ENCODE measurements around the gene GEMIN7.

DNA sequence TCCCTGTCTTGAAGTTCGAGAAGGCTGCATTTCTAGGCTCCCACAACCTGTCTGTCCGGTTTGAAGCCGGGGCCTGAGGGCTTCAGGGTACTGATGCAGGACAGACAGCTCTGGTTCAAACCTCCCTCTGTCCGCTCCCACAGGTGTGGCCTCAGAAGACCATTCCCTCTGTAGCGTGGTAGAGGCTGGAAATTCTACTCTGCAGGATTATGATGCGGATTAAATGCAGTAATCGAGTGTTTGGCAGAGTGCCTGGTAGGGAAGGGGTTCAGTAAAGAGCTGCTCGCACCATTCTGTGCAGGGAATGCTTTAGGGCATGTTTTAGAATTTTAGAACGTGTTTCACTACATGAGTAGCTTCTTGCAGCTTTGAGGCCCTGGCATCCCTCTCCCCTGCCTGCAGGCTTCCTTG lies 44.4 kb downstream of the GEMIN7 start:
- TF ChIP-seq SMC3 (IDR thresholded peaks at IDR 0.05; ENCODE audit: low read length) (no peak), PLRG1 (conservative IDR thresholded peaks at IDR 0.05) (no peak), RAD21 (CRISPR knock-in tag; IDR thresholded peaks at IDR 0.05) (no peak)
